HG03139 (cell line): Measurements from ENCODE around the gene NIPSNAP2.
A peak's percentile ranks its signal among the peaks of the same experiment; 100 is the strongest.
"Not testable (repeated sequence)": the region's sequence is repeated elsewhere in the genome, so short reads cannot be mapped to it uniquely, and the experiment has no call there.

Source experiments
- ATAC-seq: cut with Tn5 transposase; IDR thresholded peaks from one replicate; pipeline ENCODE4 v1.9.1; 2021; ENCODE audit not compliant: unreplicated experiment

NIPSNAP2 gene

GRCh38 chr7:55975988-55976633 lies 11.7 kb downstream of the NIPSNAP2 start:
- ATAC-seq: no peak

DNA sequence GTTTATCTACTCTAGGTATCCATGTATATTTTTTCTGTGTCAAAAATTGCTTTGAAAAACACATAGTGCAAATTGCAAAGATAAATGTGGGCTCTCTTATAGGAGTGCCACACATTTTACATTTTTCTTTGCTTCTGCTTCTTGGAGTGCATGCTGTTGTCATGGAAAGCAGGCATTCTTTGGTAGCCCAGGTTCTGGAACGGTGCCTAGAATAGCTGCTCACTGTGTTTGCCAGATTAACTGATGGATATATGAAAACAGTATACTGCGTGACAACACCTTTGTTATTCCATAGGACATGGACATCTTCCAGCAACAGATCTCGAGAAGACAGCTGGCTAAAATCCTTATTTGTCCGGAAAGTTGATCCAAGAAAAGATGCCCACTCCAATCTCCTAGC lies 13.4 kb downstream of the NIPSNAP2 start:
- no peak for ATAC-seq

GRCh38 chr7:55980266-55980665 lies 15.9 kb downstream of the NIPSNAP2 start:
- ATAC-seq: no peak

DNA sequence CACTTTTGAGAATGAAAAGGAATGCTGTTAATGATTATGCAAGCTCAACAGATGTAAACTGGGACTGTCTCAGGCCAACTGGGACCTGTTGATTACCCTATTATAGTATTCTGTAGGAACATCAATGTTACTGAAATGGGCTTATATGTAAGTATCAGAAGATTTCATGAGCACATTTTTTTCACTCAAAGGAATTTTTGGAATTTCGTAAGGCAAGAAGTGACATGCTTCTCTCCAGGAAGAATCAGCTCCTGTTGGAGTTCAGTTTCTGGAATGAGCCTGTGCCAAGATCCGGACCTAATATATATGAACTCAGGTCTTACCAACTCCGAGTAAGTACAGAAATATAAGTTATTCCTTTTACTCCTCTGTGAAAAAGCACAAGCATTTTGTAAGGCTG lies 19.2 kb downstream of the NIPSNAP2 start:
- ATAC-seq: no peak

DNA sequence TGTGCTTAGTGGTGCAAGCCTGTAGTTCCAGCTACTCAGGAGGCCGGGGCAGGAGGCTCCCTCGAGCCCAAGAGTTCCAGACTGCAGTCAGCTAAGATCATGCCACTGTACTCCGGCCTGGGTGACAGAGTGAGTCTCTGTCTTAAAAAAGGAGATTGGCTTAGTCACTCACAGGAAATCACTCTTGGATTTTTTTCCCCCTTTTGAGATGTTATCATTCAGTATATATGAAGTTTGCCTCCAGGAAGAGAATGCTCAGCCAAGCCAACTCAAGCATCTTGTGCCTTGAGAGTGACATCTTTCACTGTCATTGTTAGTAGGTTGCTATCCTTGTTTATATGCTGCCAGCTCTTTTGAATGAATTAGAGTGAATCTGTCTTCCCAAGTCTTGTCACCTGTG lies 28.0 kb downstream of the NIPSNAP2 start:
- no peak for ATAC-seq

DNA sequence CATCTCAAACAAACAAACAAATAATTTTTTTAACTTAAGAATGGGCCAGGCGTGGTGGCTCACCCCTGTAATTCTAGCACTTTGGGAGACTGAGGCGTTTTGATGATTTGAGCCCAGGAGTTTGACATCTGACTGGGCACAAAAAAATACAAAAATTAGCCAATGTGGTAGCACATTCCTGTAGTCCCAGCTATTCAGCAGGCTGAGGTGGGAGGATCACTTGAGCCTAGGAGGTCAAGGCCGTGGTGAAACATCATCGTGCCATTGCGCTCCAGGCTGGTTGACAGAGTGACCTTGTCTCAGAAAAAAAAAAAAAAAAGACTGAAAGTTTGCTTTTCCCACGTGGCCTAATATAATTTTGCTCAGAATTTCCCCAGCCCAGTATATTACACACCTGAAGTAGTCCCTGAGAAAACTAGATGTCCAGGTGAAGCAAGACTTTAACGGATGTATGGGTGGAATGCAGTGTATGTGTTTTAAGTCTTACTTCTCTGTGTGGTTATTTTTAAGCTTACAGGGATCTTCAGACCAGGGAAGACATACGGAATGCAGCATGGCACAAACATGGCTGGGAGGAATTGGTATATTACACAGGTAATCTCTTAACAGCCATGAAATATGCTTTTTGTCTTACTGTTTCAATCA lies 32.6 kb downstream of the NIPSNAP2 start:
- ATAC-seq: no peak

DNA sequence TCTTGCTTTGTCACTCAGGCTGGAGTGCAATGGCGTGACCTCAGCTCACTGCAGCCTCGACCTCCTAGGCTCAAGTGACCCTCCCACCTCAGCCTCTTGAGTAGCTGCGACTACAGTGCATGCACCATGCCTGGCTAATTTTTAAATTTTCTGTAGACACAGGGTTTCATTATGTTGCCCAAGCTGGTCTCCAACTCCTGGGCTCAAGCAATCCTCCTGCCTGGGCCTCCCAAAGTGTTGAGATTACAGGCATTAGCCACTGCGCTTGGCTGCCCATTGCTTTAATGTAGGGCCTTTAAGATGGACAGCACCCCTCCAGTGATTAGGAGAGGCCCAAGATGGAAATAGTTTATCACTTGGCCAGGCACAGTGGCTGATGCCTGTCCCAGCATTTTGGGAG lies 39.4 kb downstream of the NIPSNAP2 start:
- ATAC-seq: no peak

DNA sequence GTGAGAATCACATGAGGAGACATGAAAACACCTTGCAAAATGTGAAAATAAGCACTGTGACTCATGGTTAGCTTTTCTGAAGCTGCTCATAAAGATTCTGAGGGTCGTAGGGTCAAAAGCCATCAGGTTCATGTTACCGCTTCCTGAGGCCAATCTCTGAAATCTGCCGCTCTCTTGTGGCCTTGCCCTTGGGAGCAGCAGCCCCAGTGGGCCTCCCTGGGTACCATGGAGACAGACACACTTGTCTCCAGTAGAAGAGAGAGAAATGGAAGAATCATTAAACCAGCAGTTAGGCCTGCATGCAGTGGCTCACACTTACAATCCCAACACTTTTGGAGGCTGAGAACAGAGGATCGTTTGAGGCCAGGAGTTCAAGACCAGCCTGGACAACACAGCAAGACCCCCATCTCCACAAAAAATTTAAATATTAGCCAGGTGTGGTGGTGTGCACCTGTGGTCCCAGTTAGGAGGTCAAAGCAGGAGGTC lies 42.8 kb downstream of the NIPSNAP2 start:
- no peak for ATAC-seq

- ATAC-seq: no peak
These were observed 43.5 kb downstream of the NIPSNAP2 start for GRCh38 chr7:56007891-56008290.

GRCh38 chr7:56009695-56010094 lies 45.3 kb downstream of the NIPSNAP2 start:
- no peak for ATAC-seq

DNA sequence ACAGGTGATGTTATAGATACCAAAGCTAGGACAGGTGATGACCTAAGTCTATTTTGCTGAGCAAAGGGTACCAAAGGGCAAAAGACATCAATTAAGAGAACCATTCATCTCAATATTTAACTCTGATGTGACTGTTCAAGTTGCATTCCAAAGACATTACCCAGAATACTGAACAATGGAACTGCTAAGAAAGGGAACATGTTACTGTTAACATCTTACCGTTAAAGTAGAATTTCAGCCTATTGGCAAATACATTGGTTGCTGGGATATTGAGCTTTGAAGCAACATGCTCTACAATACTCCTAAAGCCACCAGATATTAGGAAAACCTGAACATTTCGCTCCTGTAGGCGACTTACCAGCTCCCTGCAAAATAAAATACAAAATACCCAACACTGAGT lies 52.6 kb downstream of the NIPSNAP2 start:
- ATAC-seq: not testable (repeated sequence)

DNA sequence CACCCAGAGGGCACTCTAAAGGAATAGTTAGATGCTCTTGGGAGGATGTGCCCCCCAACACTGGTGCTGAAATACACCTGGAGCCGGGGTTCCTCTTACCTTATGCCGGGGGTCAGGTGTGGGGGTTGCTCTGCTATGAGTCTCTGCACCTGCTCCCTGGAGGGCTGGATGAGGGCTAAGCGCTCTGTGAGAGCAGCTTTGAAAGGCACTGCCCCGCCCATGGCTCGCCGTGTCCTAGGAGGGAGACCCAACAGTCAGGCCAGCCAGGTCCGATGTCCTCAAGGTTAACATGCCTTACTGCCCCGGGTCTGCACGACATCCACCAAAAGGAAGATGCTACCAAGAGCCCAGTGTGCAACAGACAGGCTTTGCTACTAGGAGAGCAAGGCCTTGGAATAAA lies 55.1 kb downstream of the NIPSNAP2 start:
- no peak for ATAC-seq

GRCh38 chr7:56023500-56023899 lies 59.1 kb downstream of the NIPSNAP2 start:
- ATAC-seq: no peak

- no peak for ATAC-seq
These were observed 62.2 kb downstream of the NIPSNAP2 start for GRCh38 chr7:56026538-56026937.

DNA sequence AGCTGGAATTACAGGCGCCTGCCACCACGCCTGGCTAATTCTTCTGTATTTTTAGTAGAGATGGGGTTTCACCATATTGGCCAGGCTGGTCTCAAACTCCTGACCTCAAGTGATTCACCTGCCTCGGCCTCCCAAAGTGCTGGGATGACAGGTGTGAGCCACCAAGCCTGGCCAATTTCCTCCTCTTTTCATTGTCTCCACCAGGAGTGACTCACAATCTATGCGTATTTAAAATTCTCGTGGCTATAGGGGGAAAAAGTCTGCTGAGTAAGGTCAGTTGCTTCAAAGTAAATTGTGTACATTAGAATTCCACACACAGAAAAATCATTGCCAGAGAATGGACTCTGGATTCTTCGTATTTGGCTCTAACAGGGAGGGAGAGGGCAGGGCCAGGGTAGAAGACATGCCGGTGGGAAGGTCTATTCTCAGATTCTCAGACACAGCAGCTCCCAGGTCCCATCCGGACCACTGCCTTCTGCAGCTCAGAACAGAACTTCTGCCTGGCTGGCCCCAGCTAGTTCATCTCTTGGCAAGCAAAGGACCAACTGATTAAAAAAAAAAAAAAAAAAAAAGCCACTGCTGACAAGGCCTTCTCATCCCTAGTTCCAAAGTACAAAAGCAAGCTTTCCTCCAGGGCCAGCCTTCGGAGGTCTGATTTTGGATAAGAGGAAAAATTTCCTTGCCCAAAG lies 64.7 kb downstream of the NIPSNAP2 start:
- no peak for ATAC-seq

- no peak for ATAC-seq
These were observed 66.0 kb downstream of the NIPSNAP2 start for GRCh38 chr7:56030340-56030739.

DNA sequence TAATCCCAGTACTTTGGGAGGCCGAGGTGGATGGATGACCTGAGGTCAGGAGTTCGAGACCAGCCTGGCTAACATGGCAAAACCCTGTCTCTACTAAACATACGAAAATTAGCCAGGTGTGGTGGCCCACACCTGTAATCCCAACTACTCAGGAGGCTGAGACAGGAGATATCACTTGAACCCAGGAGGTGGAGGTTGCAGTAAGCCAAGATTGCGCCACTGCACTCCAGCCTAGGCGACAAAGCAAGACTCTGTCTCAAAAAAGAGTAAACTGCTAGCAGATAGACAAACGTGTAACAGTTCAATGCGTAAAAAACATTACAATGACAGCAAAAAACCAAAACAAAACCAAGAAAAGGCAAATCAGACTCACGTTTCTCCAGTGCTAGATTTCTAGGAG lies 67.2 kb downstream of the NIPSNAP2 start:
- not testable (repeated sequence) for ATAC-seq

GRCh38 chr7:56032578-56032977 lies 68.2 kb downstream of the NIPSNAP2 start:
- ATAC-seq: not testable (repeated sequence)

GRCh38 chr7:56033671-56034432 lies 69.5 kb downstream of the NIPSNAP2 start:
- peak; percentile 93 for ATAC-seq

- no peak for ATAC-seq
These were observed 76.3 kb downstream of the NIPSNAP2 start for GRCh38 chr7:56040730-56041129.

DNA sequence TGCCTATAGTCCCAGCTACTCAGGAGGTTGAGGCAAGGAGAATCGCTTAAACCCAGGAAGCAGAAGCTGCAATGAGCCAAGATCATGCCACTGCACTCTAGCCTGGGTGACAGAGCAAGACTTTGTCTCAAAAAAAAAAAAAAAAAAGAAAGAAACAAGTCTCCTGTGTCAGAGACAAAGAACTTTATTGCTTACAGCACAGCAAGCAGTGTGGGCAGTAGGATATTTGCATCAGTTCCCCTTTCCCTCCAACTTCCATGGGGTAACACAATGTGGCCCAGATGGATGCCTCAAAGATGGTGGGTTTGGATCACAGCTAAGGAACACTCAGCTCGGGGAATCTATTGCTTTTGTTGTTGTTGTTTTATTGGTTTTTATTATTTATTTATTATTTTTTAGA lies 81.4 kb downstream of the NIPSNAP2 start:
- not testable (repeated sequence) for ATAC-seq
